GM12891 (cell line): ENCODE data around the gene BRD9.

ENCODE experiments used
- PAX5 ChIP-seq: IDR thresholded peaks from 2 replicates; pipeline ENCODE4 v1.6.1; 2011; ENCODE audit warnings: low read length, moderate library complexity, mild to moderate bottlenecking; ENCODE audit not compliant: insufficient read depth, severe bottlenecking
- POLR2A ChIP-seq: IDR thresholded peaks from 2 replicates; pipeline ENCODE4 v1.6.1; 2011; ENCODE audit warnings: low read depth, low read length, control low read depth
- POLR2AphosphoS5 ChIP-seq: IDR thresholded peaks from 2 replicates; pipeline ENCODE4 v1.6.1; 2011; ENCODE audit warnings: low read depth, low read length, control low read depth
- TAF1 ChIP-seq: IDR thresholded peaks from 2 replicates; pipeline ENCODE4 v1.6.1; 2011; ENCODE audit warnings: low read depth, low read length, control low read depth

- TF ChIP-seq POLR2AphosphoS5, result no peak
- no peak for TF ChIP-seq TAF1
- no peak for TF ChIP-seq PAX5
- TF ChIP-seq POLR2A, result no peak
Observed at GRCh38 chr5:909994-910768, 17.6 kb upstream of the BRD9 start.
